ENCODE results near the gene EXD3.
A peak's percentile ranks its signal among the peaks of the same experiment; 100 is the strongest.

The EXD3 gene

DNA sequence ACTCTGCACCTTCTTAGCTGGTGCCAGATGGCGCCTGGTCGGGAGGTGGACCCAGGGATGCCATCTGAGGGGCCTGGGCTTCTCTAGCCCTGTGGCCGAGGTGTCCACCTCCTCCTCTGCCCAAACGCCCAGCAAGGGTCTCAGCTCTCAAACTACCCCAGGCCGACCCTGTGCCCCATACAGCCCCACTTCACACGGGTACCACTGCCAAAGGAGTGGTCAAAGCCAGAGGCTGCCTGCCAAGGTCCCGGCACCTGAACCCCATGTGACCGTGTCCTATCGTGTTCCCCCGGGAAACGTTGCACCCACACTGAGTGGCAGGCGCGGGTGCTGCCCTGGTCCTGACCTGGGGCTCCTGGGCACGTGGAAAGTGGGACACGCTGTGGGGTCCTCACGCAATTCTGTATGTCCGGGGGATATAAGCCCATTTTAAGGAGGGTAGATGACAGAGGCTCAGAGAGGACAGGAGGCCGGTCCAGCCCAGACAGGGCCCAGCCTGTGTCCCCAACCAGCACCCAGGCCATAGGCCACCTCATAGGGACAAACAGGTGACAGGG lies 16.3 kb upstream of the EXD3 start:
- no peaks in the 10 kb centered on the region for H3K36me3 ChIP-seq (ENCODE audit: insufficient read depth, low read length)
- no peak overlapping the region for H3K4me2 ChIP-seq (ENCODE audit: low read length)
- no peak overlapping the region for H3K9ac ChIP-seq (ENCODE audit: low read depth, low read length)
- no peak overlapping the region for H3K4me3 ChIP-seq (ENCODE audit: low read length)
- peaks cover 14% of the 10 kb centered on the region for H3K27me3 ChIP-seq (ENCODE audit: control insufficient read depth, insufficient read depth, low read length)
- H3K4me1 ChIP-seq (ENCODE audit: control insufficient read depth, insufficient read depth, low read length), result peaks cover 10% of the 10 kb centered on the region
- H3K9me3 ChIP-seq (replicated peaks; ENCODE audit: low read length), result no peaks in the 10 kb centered on the region

- Histone ChIP-seq H3K4me1 (ENCODE audit: control insufficient read depth, insufficient read depth, low read length) (peaks cover 10% of the 10 kb centered on the region), H3K9ac (ENCODE audit: low read depth, low read length) (no peak overlapping the region), H3K9me3 (replicated peaks; ENCODE audit: low read length) (no peaks in the 10 kb centered on the region), H3K27me3 (ENCODE audit: control insufficient read depth, insufficient read depth, low read length) (peaks cover 14% of the 10 kb centered on the region), H3K4me3 (ENCODE audit: low read length) (no peak overlapping the region), H3K36me3 (ENCODE audit: insufficient read depth, low read length) (no peaks in the 10 kb centered on the region), H3K4me2 (ENCODE audit: low read length) (no peak overlapping the region)
These were observed 15.7 kb upstream of the EXD3 start for GRCh38 chr9:137438591-137439157.

- H3K9me3 ChIP-seq (replicated peaks; ENCODE audit: low read length), result no peaks in the 10 kb centered on the region
- H3K9ac ChIP-seq (ENCODE audit: low read depth, low read length), result no peak overlapping the region
- no peak overlapping the region for H3K4me3 ChIP-seq (ENCODE audit: low read length)
- H3K4me1 ChIP-seq (ENCODE audit: control insufficient read depth, insufficient read depth, low read length), result peaks cover 10% of the 10 kb centered on the region
- H3K4me2 ChIP-seq (ENCODE audit: low read length), result no peak overlapping the region
- H3K36me3 ChIP-seq (ENCODE audit: insufficient read depth, low read length), result no peaks in the 10 kb centered on the region
- peaks cover 14% of the 10 kb centered on the region for H3K27me3 ChIP-seq (ENCODE audit: control insufficient read depth, insufficient read depth, low read length)
These were observed 15.0 kb upstream of the EXD3 start for GRCh38 chr9:137437691-137438590.

GRCh38 chr9:137436761-137437600 lies 14.0 kb upstream of the EXD3 start:
- Histone ChIP-seq H3K27me3 (ENCODE audit: control insufficient read depth, insufficient read depth, low read length) (peaks cover 10% of the 10 kb centered on the region), H3K4me2 (ENCODE audit: low read length) (no peak overlapping the region), H3K36me3 (ENCODE audit: insufficient read depth, low read length) (no peaks in the 10 kb centered on the region), H3K9ac (ENCODE audit: low read depth, low read length) (no peak overlapping the region), H3K9me3 (replicated peaks; ENCODE audit: low read length) (no peaks in the 10 kb centered on the region), H3K4me1 (ENCODE audit: control insufficient read depth, insufficient read depth, low read length) (peaks cover 10% of the 10 kb centered on the region), H3K4me3 (ENCODE audit: low read length) (no peak overlapping the region)

GRCh38 chr9:137435980-137436760 lies 13.2 kb upstream of the EXD3 start:
- H3K9me3 ChIP-seq (replicated peaks; ENCODE audit: low read length), result no peaks in the 10 kb centered on the region
- H3K4me2 ChIP-seq (ENCODE audit: low read length), result peak overlapping the region; percentile 56
- H3K9ac ChIP-seq (ENCODE audit: low read depth, low read length), result peak overlapping the region; percentile 45
- no peak overlapping the region for H3K4me3 ChIP-seq (ENCODE audit: low read length)
- peaks cover 10% of the 10 kb centered on the region for H3K4me1 ChIP-seq (ENCODE audit: control insufficient read depth, insufficient read depth, low read length)
- H3K36me3 ChIP-seq (ENCODE audit: insufficient read depth, low read length), result no peaks in the 10 kb centered on the region
- H3K27me3 ChIP-seq (ENCODE audit: control insufficient read depth, insufficient read depth, low read length), result peaks cover 11% of the 10 kb centered on the region

DNA sequence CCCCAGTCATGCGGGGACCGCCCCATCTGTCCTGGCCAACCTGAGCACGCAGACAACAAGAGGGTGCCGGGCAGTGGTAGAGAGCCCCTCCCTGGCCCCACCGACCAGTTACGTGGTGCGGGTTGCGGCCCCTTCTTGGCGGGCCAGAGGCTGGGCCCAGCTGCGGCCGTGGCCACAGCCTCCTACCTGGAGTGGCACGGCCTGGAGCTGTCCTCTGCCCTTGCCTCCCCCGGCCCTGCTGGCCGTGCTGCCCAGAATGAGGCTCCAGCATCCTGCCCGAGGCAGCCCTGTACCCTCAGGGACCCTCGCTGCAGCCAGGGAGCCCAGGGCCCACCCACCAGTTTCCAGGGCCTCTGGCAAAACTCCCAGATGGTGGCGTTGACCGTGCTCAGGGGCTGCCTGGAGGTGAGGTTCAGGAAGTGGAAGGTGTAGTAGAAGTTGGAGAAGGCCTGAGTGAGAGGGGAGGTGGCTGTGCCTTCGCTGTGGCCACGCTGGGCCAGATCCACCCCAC lies 12.5 kb upstream of the EXD3 start:
- Histone ChIP-seq H3K27me3 (ENCODE audit: control insufficient read depth, insufficient read depth, low read length) (peaks cover 18% of the 10 kb centered on the region), H3K9me3 (replicated peaks; ENCODE audit: low read length) (no peaks in the 10 kb centered on the region), H3K4me1 (ENCODE audit: control insufficient read depth, insufficient read depth, low read length) (peaks cover 10% of the 10 kb centered on the region), H3K36me3 (ENCODE audit: insufficient read depth, low read length) (no peaks in the 10 kb centered on the region), H3K4me2 (ENCODE audit: low read length) (no peak overlapping the region), H3K4me3 (ENCODE audit: low read length) (no peak overlapping the region), H3K9ac (ENCODE audit: low read depth, low read length) (peak overlapping the region; percentile 45)

GRCh38 chr9:137434498-137435380 lies 11.8 kb upstream of the EXD3 start:
- no peak overlapping the region for H3K9ac ChIP-seq (ENCODE audit: low read depth, low read length)
- H3K4me1 ChIP-seq (ENCODE audit: control insufficient read depth, insufficient read depth, low read length), result peaks cover 10% of the 10 kb centered on the region
- no peaks in the 10 kb centered on the region for H3K9me3 ChIP-seq (replicated peaks; ENCODE audit: low read length)
- H3K4me2 ChIP-seq (ENCODE audit: low read length), result no peak overlapping the region
- H3K36me3 ChIP-seq (ENCODE audit: insufficient read depth, low read length), result no peaks in the 10 kb centered on the region
- H3K4me3 ChIP-seq (ENCODE audit: low read length), result no peak overlapping the region
- H3K27me3 ChIP-seq (ENCODE audit: control insufficient read depth, insufficient read depth, low read length), result peaks cover 18% of the 10 kb centered on the region

- H3K4me2 ChIP-seq (ENCODE audit: low read length), result no peak overlapping the region
- no peak overlapping the region for H3K9ac ChIP-seq (ENCODE audit: low read depth, low read length)
- peaks cover 13% of the 10 kb centered on the region for H3K27me3 ChIP-seq (ENCODE audit: control insufficient read depth, insufficient read depth, low read length)
- no peaks in the 10 kb centered on the region for H3K36me3 ChIP-seq (ENCODE audit: insufficient read depth, low read length)
- H3K4me3 ChIP-seq (ENCODE audit: low read length), result no peak overlapping the region
- no peaks in the 10 kb centered on the region for H3K9me3 ChIP-seq (replicated peaks; ENCODE audit: low read length)
- H3K4me1 ChIP-seq (ENCODE audit: control insufficient read depth, insufficient read depth, low read length), result peaks cover 10% of the 10 kb centered on the region
These were observed 11.0 kb upstream of the EXD3 start for GRCh38 chr9:137433916-137434431.

DNA sequence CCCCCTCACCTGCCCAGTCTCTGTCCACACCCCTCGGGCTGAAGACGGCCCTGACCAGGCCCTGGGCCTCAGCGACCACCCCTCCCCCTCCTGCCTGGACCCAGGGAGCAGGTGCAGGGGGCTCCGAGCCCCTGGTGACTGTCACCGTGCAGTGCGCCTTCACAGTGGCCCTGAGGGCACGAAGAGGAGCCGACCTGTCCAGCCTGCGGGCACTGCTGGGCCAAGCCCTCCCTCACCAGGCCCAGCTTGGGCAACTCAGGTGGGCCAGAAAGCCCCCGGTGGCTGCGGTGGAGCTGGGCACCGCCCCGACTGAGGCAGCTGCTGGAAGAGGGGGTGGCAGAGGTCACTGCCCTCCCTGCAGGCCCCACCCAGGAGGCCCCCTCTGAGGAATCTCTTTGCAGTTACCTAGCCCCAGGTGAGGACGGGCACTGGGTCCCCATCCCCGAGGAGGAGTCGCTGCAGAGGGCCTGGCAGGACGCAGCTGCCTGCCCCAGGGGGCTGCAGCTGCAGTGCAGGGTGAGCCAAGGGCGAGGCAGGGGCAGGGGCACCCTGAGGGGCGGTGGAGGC lies 10.5 kb upstream of the EXD3 start:
- Histone ChIP-seq H3K36me3 (ENCODE audit: insufficient read depth, low read length) (no peaks in the 10 kb centered on the region), H3K4me1 (ENCODE audit: control insufficient read depth, insufficient read depth, low read length) (peaks cover 10% of the 10 kb centered on the region), H3K9ac (ENCODE audit: low read depth, low read length) (no peak overlapping the region), H3K4me2 (ENCODE audit: low read length) (no peak overlapping the region), H3K27me3 (ENCODE audit: control insufficient read depth, insufficient read depth, low read length) (peaks cover 13% of the 10 kb centered on the region), H3K4me3 (ENCODE audit: low read length) (no peak overlapping the region), H3K9me3 (replicated peaks; ENCODE audit: low read length) (no peaks in the 10 kb centered on the region)
